ENCODE measurements around the gene FAM169A. TPM values are rescaled to one million over a fixed set of nuclear protein-coding genes. Genes with fewer than 3 reads are reported as not detected.

FAM169A gene
- total and polyA plus RNA-seq, 12 donors = 0.25 to 10.6 (median 4.4) TPM

DNA sequence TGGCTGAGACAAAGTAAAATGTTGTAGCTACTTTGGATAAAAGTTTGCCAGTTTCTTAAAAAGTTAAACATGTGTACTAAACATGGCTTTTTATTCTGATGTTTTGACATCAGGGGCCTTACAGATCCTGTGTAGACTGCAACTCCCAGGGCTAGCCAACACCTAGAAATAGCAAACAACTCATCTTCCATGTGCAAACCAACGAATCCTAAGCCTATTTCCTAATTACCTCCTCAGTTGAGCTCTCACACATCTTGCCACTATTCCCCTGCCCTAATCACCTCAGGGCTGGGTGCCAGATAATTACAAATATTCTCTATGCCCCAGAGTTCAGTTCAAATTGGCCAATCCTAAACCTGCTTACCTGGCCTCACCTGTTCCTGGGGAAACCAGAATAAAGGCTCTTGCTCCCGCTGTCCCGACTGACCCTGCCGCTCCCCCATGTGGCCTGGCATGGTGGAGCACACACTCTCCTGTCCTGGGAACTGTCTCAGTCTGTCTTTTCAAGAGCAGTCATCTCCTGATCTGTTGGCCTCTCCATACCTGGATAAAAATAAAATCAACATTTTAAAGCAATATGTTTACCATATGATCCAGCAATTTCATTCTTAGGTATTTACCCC, 37.1 kb upstream of the FAM169A start:
- WGBS, 2 donors = 20 to 27% methylated on average over 4 of the region's 4 CpGs
- TF ChIP-seq, protein P1, sequence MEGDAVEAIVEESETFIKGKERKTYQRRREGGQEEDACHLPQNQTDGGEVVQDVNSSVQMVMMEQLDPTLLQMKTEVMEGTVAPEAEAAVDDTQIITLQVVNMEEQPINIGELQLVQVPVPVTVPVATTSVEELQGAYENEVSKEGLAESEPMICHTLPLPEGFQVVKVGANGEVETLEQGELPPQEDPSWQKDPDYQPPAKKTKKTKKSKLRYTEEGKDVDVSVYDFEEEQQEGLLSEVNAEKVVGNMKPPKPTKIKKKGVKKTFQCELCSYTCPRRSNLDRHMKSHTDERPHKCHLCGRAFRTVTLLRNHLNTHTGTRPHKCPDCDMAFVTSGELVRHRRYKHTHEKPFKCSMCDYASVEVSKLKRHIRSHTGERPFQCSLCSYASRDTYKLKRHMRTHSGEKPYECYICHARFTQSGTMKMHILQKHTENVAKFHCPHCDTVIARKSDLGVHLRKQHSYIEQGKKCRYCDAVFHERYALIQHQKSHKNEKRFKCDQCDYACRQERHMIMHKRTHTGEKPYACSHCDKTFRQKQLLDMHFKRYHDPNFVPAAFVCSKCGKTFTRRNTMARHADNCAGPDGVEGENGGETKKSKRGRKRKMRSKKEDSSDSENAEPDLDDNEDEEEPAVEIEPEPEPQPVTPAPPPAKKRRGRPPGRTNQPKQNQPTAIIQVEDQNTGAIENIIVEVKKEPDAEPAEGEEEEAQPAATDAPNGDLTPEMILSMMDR (IDR thresholded peaks at IDR 0.05) = peak in 7 of 9 donors; percentile 25 to 55 (median 47)
- no peaks in the 10 kb centered on the region for H3K36me3 ChIP-seq
- peaks cover 0 to 6% (median 0%) of the 10 kb centered on the region in 11 donors for H3K9me3 ChIP-seq
- H3K4me3 ChIP-seq = no peak overlapping the region
- intact Hi-C loops (cut with DNase I) = loop anchor here in 1 of 10 donors (5.0 kb wide), 1 partner anchor 136 kb away; the partner anchor contains the start of genes GFM2 and NSA2
- ATAC-seq = peak in 5 of 8 donors; percentile 33 to 72 (median 62)
- DNase-seq = peak in 1 of 2 donors; percentile 13
- no peaks in the 10 kb centered on the region for H3K27me3 ChIP-seq
- no peak overlapping the region for H3K27ac ChIP-seq
- H3K4me1 ChIP-seq = no peaks in the 10 kb centered on the region

DNA sequence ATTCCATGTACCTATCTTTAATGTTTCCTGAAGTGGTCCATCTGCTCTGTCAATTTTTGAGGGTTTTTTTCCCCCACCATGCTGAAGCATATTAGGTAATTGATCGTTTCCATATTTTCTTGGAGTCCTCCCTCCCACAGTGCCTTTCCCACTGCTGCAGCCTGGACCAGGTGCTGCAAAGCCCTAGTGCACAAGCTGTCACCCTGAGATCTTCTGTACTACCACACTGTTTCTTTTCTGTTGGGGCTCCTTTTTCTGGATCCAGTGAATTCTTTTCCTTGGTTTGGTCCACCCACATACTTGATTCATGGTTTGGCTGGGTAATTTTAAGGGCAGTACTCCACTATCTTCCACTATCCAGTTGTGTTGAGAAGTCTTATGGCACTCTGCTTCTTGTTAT, 30.9 kb upstream of the FAM169A start:
- Histone ChIP-seq H3K36me3 (no peaks in the 10 kb centered on the region), H3K4me3 (no peak overlapping the region), H3K27me3 (no peaks in the 10 kb centered on the region), H3K27ac (no peak overlapping the region), H3K4me1 (peaks cover 0 to 8% (median 0%) of the 10 kb centered on the region in 9 donors), H3K9me3 (peaks cover 0 to 5% (median 0%) of the 10 kb centered on the region in 11 donors)
- DNase-seq (no peak), ATAC-seq (no peak)
- intact Hi-C loops (cut with DNase I) = loop anchor here in 2 of 10 donors (10.0 kb wide), 1 partner anchor 132 kb away; the partner anchor contains the start of genes GFM2 (in 2 of the 2) and NSA2 (in 2 of the 2)
- WGBS, 2 donors = 74 to 92% methylated on average over 1 of the region's 1 CpG
- TF ChIP-seq, protein P1 (IDR thresholded peaks at IDR 0.05) = no peak

DNA sequence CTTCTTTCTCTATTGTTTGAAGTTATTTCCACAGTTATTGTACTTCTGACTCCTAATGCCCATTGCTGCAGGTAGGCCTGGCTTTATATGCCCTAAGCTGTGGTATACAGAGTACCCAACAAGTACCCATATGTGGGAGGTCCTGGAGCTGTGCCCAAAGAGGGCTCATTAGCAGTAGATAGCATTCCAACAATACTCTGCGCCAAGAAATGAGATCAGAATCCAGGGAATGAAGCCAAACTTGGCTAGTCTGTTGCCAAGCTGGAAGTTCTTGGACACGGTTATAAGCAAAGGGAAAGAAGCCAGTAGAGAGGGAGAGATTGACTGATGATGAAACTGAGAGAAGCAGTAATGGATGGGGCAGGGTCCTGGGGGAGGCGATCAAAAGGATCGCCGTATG, 29.7 kb upstream of the FAM169A start:
- DNase-seq (peak; percentile 46 to 80), ATAC-seq (peak; percentile 92 to 99 (median 98))

DNA sequence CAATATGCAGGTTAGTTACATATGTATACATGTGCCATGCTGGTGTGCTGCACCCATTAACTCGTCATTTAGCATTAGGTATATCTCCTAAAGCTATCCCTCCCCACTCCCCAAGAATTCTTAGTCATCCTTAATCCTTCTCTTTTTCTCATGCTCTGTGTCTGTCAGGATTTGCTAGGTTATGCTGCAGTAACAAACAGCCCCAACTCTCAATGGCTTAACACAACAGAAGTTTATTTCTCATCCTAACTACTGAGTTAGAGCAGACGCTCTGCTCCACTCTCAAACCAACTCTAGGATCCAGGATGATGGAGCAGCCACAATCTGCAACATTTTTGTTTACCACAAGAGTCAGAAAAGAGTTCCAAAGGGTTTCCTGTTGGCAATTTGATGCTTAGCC, 28.2 kb upstream of the FAM169A start:
- intact Hi-C loops (cut with DNase I) = loop anchor here in 2 of 10 donors (10.0 kb wide), 1 partner anchor 130 kb away; the partner anchor contains the start of genes GFM2 (in 2 of the 2) and NSA2 (in 2 of the 2)
- no peaks in the 10 kb centered on the region for H3K27me3 ChIP-seq
- no peak overlapping the region for H3K27ac ChIP-seq
- no peaks in the 10 kb centered on the region for H3K36me3 ChIP-seq
- 93 to 95% methylated on average over 2 of the region's 2 CpGs for WGBS, 2 donors
- no peak overlapping the region for H3K4me3 ChIP-seq
- DNase-seq (no peak), ATAC-seq (no peak)
- H3K9me3 ChIP-seq = peaks cover 0 to 5% (median 0%) of the 10 kb centered on the region in 11 donors
- H3K4me1 ChIP-seq = peaks cover 0 to 8% (median 0%) of the 10 kb centered on the region in 9 donors
- TF ChIP-seq, protein P1 (IDR thresholded peaks at IDR 0.05) = no peak

More for the DNA sequence above, 29.7 kb upstream of the FAM169A start:
- H3K27ac ChIP-seq = no peak overlapping the region
- no peak overlapping the region for H3K4me3 ChIP-seq
- TF ChIP-seq, protein P1 (IDR thresholded peaks at IDR 0.05) = no peak
- intact Hi-C loops (cut with DNase I) = loop anchor here in 2 of 10 donors (10.0 kb wide), 1 partner anchor 131 kb away; the partner anchor contains the start of genes GFM2 (in 2 of the 2) and NSA2 (in 2 of the 2)
- peaks cover 0 to 5% (median 0%) of the 10 kb centered on the region in 11 donors for H3K9me3 ChIP-seq
- no peaks in the 10 kb centered on the region for H3K27me3 ChIP-seq
- peaks cover 0 to 8% (median 0%) of the 10 kb centered on the region in 9 donors for H3K4me1 ChIP-seq
- H3K36me3 ChIP-seq = no peaks in the 10 kb centered on the region
- WGBS, 2 donors = 41 to 47% methylated on average over 5 of the region's 5 CpGs

All from heart right ventricle (tissue), 16 donors.